ENCODE results near the gene HLA-DPA1.
"Not testable (repeated sequence)": the region's sequence is repeated elsewhere in the genome, so short reads cannot be mapped to it uniquely, and the experiment has no call there.

The HLA-DPA1 gene

DNA sequence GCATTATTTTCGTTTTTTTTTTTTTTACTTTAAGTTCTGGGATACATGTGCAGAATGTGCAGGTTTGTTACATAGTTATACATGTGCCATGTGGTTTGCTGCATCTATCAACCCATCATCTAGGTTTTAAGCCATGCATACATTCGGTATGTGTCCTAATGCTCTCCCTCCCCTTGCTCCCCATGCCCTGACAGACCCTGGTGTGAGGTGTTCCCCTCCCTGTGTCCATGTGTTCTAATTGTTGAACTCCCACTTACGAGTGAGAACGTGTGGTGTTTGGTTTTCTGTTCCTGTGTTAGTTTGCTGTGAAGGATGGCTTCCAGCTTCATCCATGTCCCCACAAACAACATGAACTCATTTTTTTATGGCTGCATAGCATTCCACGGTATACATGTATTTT, 10.0 kb downstream of the HLA-DPA1 start:
- not testable (repeated sequence) for H3K4me3 ChIP-seq (ENCODE audit: extremely low read depth, insufficient read depth, low read length, poor library complexity, severe bottlenecking); H3K4me1 ChIP-seq (ENCODE audit: control insufficient read depth, insufficient read depth, low read length, poor library complexity, severe bottlenecking); H3K36me3 ChIP-seq (ENCODE audit: control insufficient read depth, insufficient read depth, low read length); H3K27ac ChIP-seq (ENCODE audit: low read depth, low read length, severe bottlenecking); H3K9me3 ChIP-seq (ENCODE audit: control insufficient read depth, low read length)
- WGBS, 2 experiments (ENCODE audit: insufficient coverage in 2 of 2) = 88 to 100% methylated on average over 1 of the region's 5 CpGs

- no peaks in the 10 kb centered on the region for H3K9me3 ChIP-seq (ENCODE audit: control insufficient read depth, low read length)
- no peaks in the 10 kb centered on the region for H3K36me3 ChIP-seq (ENCODE audit: control insufficient read depth, insufficient read depth, low read length)
- H3K4me1 ChIP-seq (ENCODE audit: control insufficient read depth, insufficient read depth, low read length, poor library complexity, severe bottlenecking) = no peaks in the 10 kb centered on the region
- 100% methylated on average over 1 of the region's 2 CpGs; no CpG with 5 or more reads in 1 of the 2 experiments for WGBS, 2 experiments (ENCODE audit: insufficient coverage in 2 of 2)
- no peak overlapping the region for H3K27ac ChIP-seq (ENCODE audit: low read depth, low read length, severe bottlenecking)
- H3K4me3 ChIP-seq (ENCODE audit: extremely low read depth, insufficient read depth, low read length, poor library complexity, severe bottlenecking) = no peak overlapping the region
Measured at GRCh38 chr6:33061987-33062386, 11.5 kb downstream of the HLA-DPA1 start.

GRCh38 chr6:33057222-33058150, 16.0 kb downstream of the HLA-DPA1 start:
- Histone ChIP-seq H3K27ac (ENCODE audit: low read depth, low read length, severe bottlenecking) (no peak overlapping the region), H3K4me3 (ENCODE audit: extremely low read depth, insufficient read depth, low read length, poor library complexity, severe bottlenecking) (no peak overlapping the region), H3K9me3 (ENCODE audit: control insufficient read depth, low read length) (no peaks in the 10 kb centered on the region), H3K4me1 (ENCODE audit: control insufficient read depth, insufficient read depth, low read length, poor library complexity, severe bottlenecking) (no peaks in the 10 kb centered on the region), H3K36me3 (ENCODE audit: control insufficient read depth, insufficient read depth, low read length) (no peaks in the 10 kb centered on the region)
- WGBS, 2 experiments (ENCODE audit: insufficient coverage in 2 of 2) = 85% methylated on average over 2 of the region's 6 CpGs

GRCh38 chr6:33053230-33053629, 20.2 kb downstream of the HLA-DPA1 start:
- Histone ChIP-seq H3K36me3 (ENCODE audit: control insufficient read depth, insufficient read depth, low read length) (no peaks in the 10 kb centered on the region), H3K4me1 (ENCODE audit: control insufficient read depth, insufficient read depth, low read length, poor library complexity, severe bottlenecking) (no peaks in the 10 kb centered on the region), H3K4me3 (ENCODE audit: extremely low read depth, insufficient read depth, low read length, poor library complexity, severe bottlenecking) (no peak overlapping the region), H3K27ac (ENCODE audit: low read depth, low read length, severe bottlenecking) (no peak overlapping the region), H3K9me3 (ENCODE audit: control insufficient read depth, low read length) (no peaks in the 10 kb centered on the region)
- 0% methylated on average over 1 to 2 of the region's 4 CpGs for WGBS, 2 experiments (ENCODE audit: insufficient coverage in 2 of 2)

GRCh38 chr6:33052627-33053026, 20.8 kb downstream of the HLA-DPA1 start:
- Histone ChIP-seq H3K9me3 (ENCODE audit: control insufficient read depth, low read length) (no peaks in the 10 kb centered on the region), H3K27ac (ENCODE audit: low read depth, low read length, severe bottlenecking) (no peak overlapping the region), H3K4me3 (ENCODE audit: extremely low read depth, insufficient read depth, low read length, poor library complexity, severe bottlenecking) (no peak overlapping the region), H3K36me3 (ENCODE audit: control insufficient read depth, insufficient read depth, low read length) (no peaks in the 10 kb centered on the region), H3K4me1 (ENCODE audit: control insufficient read depth, insufficient read depth, low read length, poor library complexity, severe bottlenecking) (no peaks in the 10 kb centered on the region)

- no peaks in the 10 kb centered on the region for H3K4me1 ChIP-seq (ENCODE audit: control insufficient read depth, insufficient read depth, low read length, poor library complexity, severe bottlenecking)
- H3K4me3 ChIP-seq (ENCODE audit: extremely low read depth, insufficient read depth, low read length, poor library complexity, severe bottlenecking) = no peak overlapping the region
- H3K9me3 ChIP-seq (ENCODE audit: control insufficient read depth, low read length) = no peaks in the 10 kb centered on the region
- no peak overlapping the region for H3K27ac ChIP-seq (ENCODE audit: low read depth, low read length, severe bottlenecking)
- H3K36me3 ChIP-seq (ENCODE audit: control insufficient read depth, insufficient read depth, low read length) = no peaks in the 10 kb centered on the region
- WGBS, 2 experiments (ENCODE audit: insufficient coverage in 2 of 2) = 74% methylated on average over 4 of the region's 6 CpGs; no CpG with 5 or more reads in 1 of the 2 experiments
Measured at GRCh38 chr6:33050014-33050810, 23.2 kb downstream of the HLA-DPA1 start.

DNA sequence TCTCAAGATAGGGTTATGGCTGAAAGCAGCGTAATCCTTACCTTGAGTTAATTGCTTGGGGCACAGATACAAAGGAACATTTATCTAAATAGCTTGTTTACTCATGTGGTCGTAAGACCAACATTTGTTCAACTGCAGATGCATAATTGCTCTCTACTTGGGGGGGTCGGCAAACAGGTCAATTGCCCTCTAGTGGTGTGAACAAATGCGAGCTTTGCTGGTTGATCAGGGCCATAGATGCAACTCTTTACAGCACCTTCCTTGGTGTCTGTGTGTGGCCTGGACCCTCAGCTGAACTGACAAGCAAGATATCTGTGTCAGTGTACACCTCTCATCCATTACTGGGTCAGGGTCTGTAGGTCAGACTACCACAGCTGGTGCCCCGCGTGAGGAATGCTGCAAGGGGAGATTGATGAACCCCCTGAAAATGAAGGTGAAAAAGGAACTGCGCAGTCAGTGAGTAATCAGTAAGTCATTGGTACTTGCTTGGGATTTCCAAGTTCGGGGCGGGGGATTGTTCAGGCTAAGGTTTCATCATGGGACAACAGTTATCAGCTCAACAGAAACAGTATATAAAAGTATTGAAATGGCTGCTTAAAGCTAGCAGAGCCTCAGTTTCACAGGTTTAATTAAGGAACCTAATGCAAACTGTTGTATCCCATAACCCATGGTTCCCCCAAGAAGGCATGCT, 24.0 kb downstream of the HLA-DPA1 start:
- no peaks in the 10 kb centered on the region for H3K36me3 ChIP-seq (ENCODE audit: control insufficient read depth, insufficient read depth, low read length)
- H3K4me3 ChIP-seq (ENCODE audit: extremely low read depth, insufficient read depth, low read length, poor library complexity, severe bottlenecking) = no peak overlapping the region
- WGBS, 2 experiments (ENCODE audit: insufficient coverage in 2 of 2) = 69 to 84% methylated on average over 6 to 8 of the region's 9 CpGs
- no peaks in the 10 kb centered on the region for H3K4me1 ChIP-seq (ENCODE audit: control insufficient read depth, insufficient read depth, low read length, poor library complexity, severe bottlenecking)
- no peaks in the 10 kb centered on the region for H3K9me3 ChIP-seq (ENCODE audit: control insufficient read depth, low read length)
- H3K27ac ChIP-seq (ENCODE audit: low read depth, low read length, severe bottlenecking) = no peak overlapping the region

- H3K4me1 ChIP-seq (ENCODE audit: control insufficient read depth, insufficient read depth, low read length, poor library complexity, severe bottlenecking) = no peaks in the 10 kb centered on the region
- H3K9me3 ChIP-seq (ENCODE audit: control insufficient read depth, low read length) = no peaks in the 10 kb centered on the region
- H3K4me3 ChIP-seq (ENCODE audit: extremely low read depth, insufficient read depth, low read length, poor library complexity, severe bottlenecking) = no peak overlapping the region
- no peak overlapping the region for H3K27ac ChIP-seq (ENCODE audit: low read depth, low read length, severe bottlenecking)
- no CpG with 5 or more reads among the region's 2 CpGs for WGBS, 2 experiments (ENCODE audit: insufficient coverage in 2 of 2)
- no peaks in the 10 kb centered on the region for H3K36me3 ChIP-seq (ENCODE audit: control insufficient read depth, insufficient read depth, low read length)
Measured at GRCh38 chr6:33040157-33040556, 33.3 kb downstream of the HLA-DPA1 start.

DNA sequence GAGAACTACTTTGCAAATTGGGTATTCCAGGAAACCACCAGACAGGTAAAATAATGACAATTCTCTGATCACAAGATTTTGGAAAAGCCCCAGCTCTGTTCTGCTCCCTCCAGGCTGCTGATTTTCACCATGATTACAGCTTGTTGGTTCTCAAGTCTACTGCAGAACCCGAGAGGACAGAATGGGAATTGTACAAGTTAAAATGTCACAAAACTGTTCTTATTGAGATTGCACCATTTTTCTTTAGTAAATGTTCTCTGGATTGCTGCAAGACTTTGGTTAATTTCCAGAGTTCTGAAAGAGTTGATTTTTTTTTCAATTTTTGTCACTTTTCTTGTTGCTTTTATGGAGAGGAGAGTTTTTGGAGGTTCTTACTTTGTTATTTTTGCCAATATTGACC, 36.9 kb downstream of the HLA-DPA1 start:
- no peaks in the 10 kb centered on the region for H3K9me3 ChIP-seq (ENCODE audit: control insufficient read depth, low read length)

GRCh38 chr6:33034554-33034953, 38.9 kb downstream of the HLA-DPA1 start:
- no peaks in the 10 kb centered on the region for H3K9me3 ChIP-seq (ENCODE audit: control insufficient read depth, low read length)
- WGBS, 2 experiments (ENCODE audit: insufficient coverage in 2 of 2) = 100% methylated on average over 1 of the region's 1 CpG; no CpG with 5 or more reads in 1 of the 2 experiments
- no peak overlapping the region for H3K4me3 ChIP-seq (ENCODE audit: extremely low read depth, insufficient read depth, low read length, poor library complexity, severe bottlenecking)
- no peak overlapping the region for H3K27ac ChIP-seq (ENCODE audit: low read depth, low read length, severe bottlenecking)
- no peaks in the 10 kb centered on the region for H3K36me3 ChIP-seq (ENCODE audit: control insufficient read depth, insufficient read depth, low read length)
- no peaks in the 10 kb centered on the region for H3K4me1 ChIP-seq (ENCODE audit: control insufficient read depth, insufficient read depth, low read length, poor library complexity, severe bottlenecking)

More for the DNA sequence above, 36.9 kb downstream of the HLA-DPA1 start:
- Histone ChIP-seq H3K4me1 (ENCODE audit: control insufficient read depth, insufficient read depth, low read length, poor library complexity, severe bottlenecking) (no peaks in the 10 kb centered on the region), H3K27ac (ENCODE audit: low read depth, low read length, severe bottlenecking) (no peak overlapping the region), H3K4me3 (ENCODE audit: extremely low read depth, insufficient read depth, low read length, poor library complexity, severe bottlenecking) (no peak overlapping the region), H3K36me3 (ENCODE audit: control insufficient read depth, insufficient read depth, low read length) (no peaks in the 10 kb centered on the region)
- no CpG with 5 or more reads among the region's 1 CpG for WGBS, 2 experiments (ENCODE audit: insufficient coverage in 2 of 2)

Data from mesodermal cell (in vitro differentiated cells).